DND-41 (cell line): ENCODE measurements around the gene MSTO1.

Source experiments
- EZH2 ChIP-seq: IDR thresholded peaks from 3 replicates; pipeline ENCODE4 v1.6.1; 2012; ENCODE audit warnings: borderline replicate concordance, low read depth, mild to moderate bottlenecking, moderate library complexity, low read length, inconsistent platforms; ENCODE audit not compliant: severe bottlenecking
- TF ChIP-seq, protein P1 (sequence below): IDR thresholded peaks from 2 replicates; pipeline ENCODE4 v1.5.1; 2012; ENCODE audit warnings: borderline replicate concordance, low read length, moderate library complexity, mild to moderate bottlenecking; ENCODE audit not compliant: poor library complexity, severe bottlenecking; ENCODE audit errors: extremely low read depth

DNA sequence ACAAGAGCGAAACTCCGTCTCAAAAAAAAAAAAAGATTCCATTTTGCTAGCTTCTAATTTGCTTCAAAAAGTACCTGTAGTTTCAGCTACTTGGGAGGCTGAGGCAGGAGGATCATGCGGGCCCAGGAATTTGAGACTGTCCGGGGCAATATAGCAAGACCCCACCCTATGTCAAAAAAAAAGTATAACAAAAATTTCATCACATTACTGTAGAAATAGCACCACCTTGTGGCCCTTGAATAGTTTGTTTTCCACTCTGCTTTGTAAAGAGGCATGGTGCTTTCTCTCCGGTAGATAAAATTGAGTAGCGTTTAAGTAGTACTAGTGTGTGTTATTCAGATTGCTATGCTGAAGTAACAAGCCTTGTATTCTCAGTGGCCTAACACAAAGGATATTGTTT is 18.2 kb upstream of the MSTO1 start:
- TF ChIP-seq, protein P1, sequence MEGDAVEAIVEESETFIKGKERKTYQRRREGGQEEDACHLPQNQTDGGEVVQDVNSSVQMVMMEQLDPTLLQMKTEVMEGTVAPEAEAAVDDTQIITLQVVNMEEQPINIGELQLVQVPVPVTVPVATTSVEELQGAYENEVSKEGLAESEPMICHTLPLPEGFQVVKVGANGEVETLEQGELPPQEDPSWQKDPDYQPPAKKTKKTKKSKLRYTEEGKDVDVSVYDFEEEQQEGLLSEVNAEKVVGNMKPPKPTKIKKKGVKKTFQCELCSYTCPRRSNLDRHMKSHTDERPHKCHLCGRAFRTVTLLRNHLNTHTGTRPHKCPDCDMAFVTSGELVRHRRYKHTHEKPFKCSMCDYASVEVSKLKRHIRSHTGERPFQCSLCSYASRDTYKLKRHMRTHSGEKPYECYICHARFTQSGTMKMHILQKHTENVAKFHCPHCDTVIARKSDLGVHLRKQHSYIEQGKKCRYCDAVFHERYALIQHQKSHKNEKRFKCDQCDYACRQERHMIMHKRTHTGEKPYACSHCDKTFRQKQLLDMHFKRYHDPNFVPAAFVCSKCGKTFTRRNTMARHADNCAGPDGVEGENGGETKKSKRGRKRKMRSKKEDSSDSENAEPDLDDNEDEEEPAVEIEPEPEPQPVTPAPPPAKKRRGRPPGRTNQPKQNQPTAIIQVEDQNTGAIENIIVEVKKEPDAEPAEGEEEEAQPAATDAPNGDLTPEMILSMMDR, result peak; percentile 67
- TF ChIP-seq EZH2, result no peak
